ENCODE results near the gene GMEB2. TPM values are rescaled to one million over a fixed set of nuclear protein-coding genes. Genes with fewer than 3 reads are reported as not detected.

Gene GMEB2
- polyA plus RNA-seq, 1 donor: 10.5 TPM

- no peaks in the 10 kb centered on the region for H3K27me3 ChIP-seq (ENCODE audit: control insufficient read depth, insufficient read depth, low read length)
- no peaks in the 10 kb centered on the region for H3K9me3 ChIP-seq (ENCODE audit: control insufficient read depth, low read depth, low read length)
- no peak for DNase-seq
- H3K27ac ChIP-seq (ENCODE audit: low read length): no peak overlapping the region
- H3K4me1 ChIP-seq (ENCODE audit: control insufficient read depth, insufficient read depth, low read length): no peaks in the 10 kb centered on the region
- peaks cover 48% of the 10 kb centered on the region for H3K36me3 ChIP-seq (ENCODE audit: control insufficient read depth, insufficient read depth, low read length)
- WGBS (ENCODE audit: insufficient coverage, low lambda C conversion rate): no CpG with 5 or more reads among the region's 11 CpGs
- H3K4me3 ChIP-seq (ENCODE audit: low read length): no peak overlapping the region
Measured at GRCh38 chr20:63588641-63589041, 38.3 kb downstream of the GMEB2 start.

GRCh38 chr20:63587776-63588591, 38.9 kb downstream of the GMEB2 start:
- WGBS (ENCODE audit: insufficient coverage, low lambda C conversion rate): no CpG with 5 or more reads among the region's 19 CpGs

GRCh38 chr20:63587256-63587655, 39.6 kb downstream of the GMEB2 start:
- Histone ChIP-seq H3K4me3 (ENCODE audit: low read length) (no peak overlapping the region), H3K4me1 (ENCODE audit: control insufficient read depth, insufficient read depth, low read length) (no peaks in the 10 kb centered on the region), H3K9me3 (ENCODE audit: control insufficient read depth, low read depth, low read length) (no peaks in the 10 kb centered on the region), H3K36me3 (ENCODE audit: control insufficient read depth, insufficient read depth, low read length) (peaks cover 36% of the 10 kb centered on the region), H3K27ac (ENCODE audit: low read length) (no peak overlapping the region), H3K27me3 (ENCODE audit: control insufficient read depth, insufficient read depth, low read length) (no peaks in the 10 kb centered on the region)
- DNase-seq: no peak
- no CpG with 5 or more reads among the region's 12 CpGs for WGBS (ENCODE audit: insufficient coverage, low lambda C conversion rate)

More at GRCh38 chr20:63587776-63588591, 38.9 kb downstream of the GMEB2 start:
- Histone ChIP-seq H3K9me3 (ENCODE audit: control insufficient read depth, low read depth, low read length) (no peaks in the 10 kb centered on the region), H3K27me3 (ENCODE audit: control insufficient read depth, insufficient read depth, low read length) (no peaks in the 10 kb centered on the region), H3K27ac (ENCODE audit: low read length) (no peak overlapping the region), H3K4me1 (ENCODE audit: control insufficient read depth, insufficient read depth, low read length) (no peaks in the 10 kb centered on the region), H3K4me3 (ENCODE audit: low read length) (no peak overlapping the region), H3K36me3 (ENCODE audit: control insufficient read depth, insufficient read depth, low read length) (peaks cover 43% of the 10 kb centered on the region)
- no peak for DNase-seq

DNA sequence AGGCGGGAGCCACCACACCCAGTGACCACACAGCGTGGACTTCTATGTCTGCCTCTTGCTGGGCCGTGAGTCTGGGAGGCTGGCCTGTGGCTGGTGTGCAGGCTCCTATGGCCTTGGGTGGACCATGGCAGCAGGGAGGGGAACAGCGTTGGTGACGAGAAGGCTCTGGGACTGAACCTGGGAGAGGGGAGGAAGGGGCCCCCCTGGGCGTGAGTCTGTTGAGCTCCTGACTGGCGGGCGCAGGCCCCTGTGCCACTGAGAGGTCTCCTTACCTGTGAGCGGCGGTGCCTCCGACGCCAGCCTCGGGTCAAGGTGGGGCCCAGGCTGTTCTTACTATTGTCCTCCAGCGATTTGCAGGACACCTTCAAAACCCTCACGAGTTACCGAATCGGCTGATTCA, 40.1 kb downstream of the GMEB2 start:
- H3K4me3 ChIP-seq (ENCODE audit: low read length): no peak overlapping the region
- no peak for DNase-seq
- peaks cover 33% of the 10 kb centered on the region for H3K36me3 ChIP-seq (ENCODE audit: control insufficient read depth, insufficient read depth, low read length)
- H3K4me1 ChIP-seq (ENCODE audit: control insufficient read depth, insufficient read depth, low read length): no peaks in the 10 kb centered on the region
- no peak overlapping the region for H3K27ac ChIP-seq (ENCODE audit: low read length)
- no CpG with 5 or more reads among the region's 17 CpGs for WGBS (ENCODE audit: insufficient coverage, low lambda C conversion rate)
- no peaks in the 10 kb centered on the region for H3K27me3 ChIP-seq (ENCODE audit: control insufficient read depth, insufficient read depth, low read length)
- no peaks in the 10 kb centered on the region for H3K9me3 ChIP-seq (ENCODE audit: control insufficient read depth, low read depth, low read length)

- Histone ChIP-seq H3K4me3 (ENCODE audit: low read length) (no peak overlapping the region), H3K27ac (ENCODE audit: low read length) (no peak overlapping the region), H3K36me3 (ENCODE audit: control insufficient read depth, insufficient read depth, low read length) (peaks cover 33% of the 10 kb centered on the region), H3K4me1 (ENCODE audit: control insufficient read depth, insufficient read depth, low read length) (no peaks in the 10 kb centered on the region), H3K27me3 (ENCODE audit: control insufficient read depth, insufficient read depth, low read length) (peaks cover 5% of the 10 kb centered on the region), H3K9me3 (ENCODE audit: control insufficient read depth, low read depth, low read length) (no peaks in the 10 kb centered on the region)
- no peak for DNase-seq
- no CpG with 5 or more reads among the region's 22 CpGs for WGBS (ENCODE audit: insufficient coverage, low lambda C conversion rate)
Measured at GRCh38 chr20:63585616-63586565, 41.0 kb downstream of the GMEB2 start.

GRCh38 chr20:63582382-63583063, 44.4 kb downstream of the GMEB2 start:
- no peak for DNase-seq
- Histone ChIP-seq H3K4me1 (ENCODE audit: control insufficient read depth, insufficient read depth, low read length) (no peaks in the 10 kb centered on the region), H3K27ac (ENCODE audit: low read length) (no peak overlapping the region), H3K4me3 (ENCODE audit: low read length) (no peak overlapping the region), H3K9me3 (ENCODE audit: control insufficient read depth, low read depth, low read length) (no peaks in the 10 kb centered on the region), H3K27me3 (ENCODE audit: control insufficient read depth, insufficient read depth, low read length) (peaks cover 18% of the 10 kb centered on the region), H3K36me3 (ENCODE audit: control insufficient read depth, insufficient read depth, low read length) (peaks cover 4% of the 10 kb centered on the region)
- WGBS (ENCODE audit: insufficient coverage, low lambda C conversion rate): no CpG with 5 or more reads among the region's 23 CpGs

DNA sequence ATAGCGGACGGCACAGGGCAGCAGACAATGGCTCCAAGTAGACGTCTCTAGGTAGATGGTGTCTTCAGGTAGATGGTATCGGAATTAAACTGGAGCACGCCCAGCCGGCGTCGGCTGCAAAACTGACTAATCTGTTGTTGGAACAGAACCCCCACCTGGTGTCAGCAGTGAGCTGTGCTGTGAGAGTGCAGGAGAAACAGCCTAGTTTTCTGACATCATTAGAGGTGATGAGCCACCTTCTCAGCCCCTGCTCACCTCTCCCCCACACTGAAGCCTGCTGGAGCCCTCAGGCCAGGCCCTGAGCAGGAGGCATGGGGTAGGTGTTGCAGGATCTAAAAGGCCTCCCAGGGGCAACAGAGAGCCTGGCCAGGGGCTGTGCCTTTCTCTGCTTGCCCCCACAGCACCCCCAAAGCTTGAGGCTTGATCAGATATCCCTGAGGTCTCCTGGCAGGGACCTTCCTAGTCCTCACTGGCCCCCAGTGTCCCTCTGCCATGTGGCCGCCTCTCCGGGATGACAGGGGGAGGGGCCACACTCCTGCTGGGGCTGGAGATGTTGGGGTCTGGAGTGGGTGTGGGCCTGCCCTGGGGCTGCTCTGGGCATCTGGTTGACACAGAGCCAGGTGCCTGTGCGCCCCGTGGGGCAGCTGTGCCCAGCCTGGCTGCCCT, 46.0 kb downstream of the GMEB2 start:
- Histone ChIP-seq H3K4me1 (ENCODE audit: control insufficient read depth, insufficient read depth, low read length) (no peaks in the 10 kb centered on the region), H3K27me3 (ENCODE audit: control insufficient read depth, insufficient read depth, low read length) (peaks cover 18% of the 10 kb centered on the region), H3K9me3 (ENCODE audit: control insufficient read depth, low read depth, low read length) (no peaks in the 10 kb centered on the region), H3K36me3 (ENCODE audit: control insufficient read depth, insufficient read depth, low read length) (no peaks in the 10 kb centered on the region), H3K27ac (ENCODE audit: low read length) (no peak overlapping the region), H3K4me3 (ENCODE audit: low read length) (no peak overlapping the region)
- peak in 1 of 2 donors; percentile 23 for DNase-seq
- no CpG with 5 or more reads among the region's 12 CpGs for WGBS (ENCODE audit: insufficient coverage, low lambda C conversion rate)

DNA sequence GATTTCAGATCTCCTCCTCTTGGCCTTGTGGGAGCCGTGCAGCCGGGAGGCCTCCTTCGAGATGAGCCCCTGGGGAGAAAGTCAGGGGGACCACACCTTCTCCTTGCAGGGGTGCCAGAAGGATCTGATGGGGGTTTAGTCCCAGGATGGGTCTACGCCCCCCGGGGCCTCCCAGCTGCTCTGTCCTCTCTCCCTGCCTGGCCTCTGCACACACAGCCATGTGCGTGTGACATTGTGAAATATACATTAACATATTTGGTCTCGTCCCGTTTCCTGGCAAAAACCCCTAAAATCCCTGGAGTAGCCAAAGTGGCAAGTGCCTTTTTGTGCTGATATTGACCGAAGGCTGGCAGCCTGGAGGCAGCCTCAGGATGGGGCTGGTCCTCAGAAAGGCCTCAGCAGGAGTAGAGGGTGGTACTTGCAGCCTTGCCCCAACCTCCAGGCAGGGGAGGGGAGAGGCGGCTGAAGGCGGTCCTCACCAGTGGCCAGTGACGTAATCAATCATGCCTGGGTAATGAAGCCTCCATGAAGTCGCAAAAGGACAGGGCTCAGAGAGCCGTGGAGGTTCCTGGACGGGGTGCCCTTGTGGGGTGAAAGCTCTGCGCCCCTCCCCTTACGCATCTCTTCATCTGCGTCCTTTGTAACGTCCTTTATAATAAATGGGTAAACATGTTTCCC, 47.7 kb downstream of the GMEB2 start:
- Histone ChIP-seq H3K27me3 (ENCODE audit: control insufficient read depth, insufficient read depth, low read length) (peaks cover 21% of the 10 kb centered on the region), H3K27ac (ENCODE audit: low read length) (no peak overlapping the region), H3K4me3 (ENCODE audit: low read length) (no peak overlapping the region), H3K9me3 (ENCODE audit: control insufficient read depth, low read depth, low read length) (no peaks in the 10 kb centered on the region), H3K4me1 (ENCODE audit: control insufficient read depth, insufficient read depth, low read length) (peaks cover 2% of the 10 kb centered on the region), H3K36me3 (ENCODE audit: control insufficient read depth, insufficient read depth, low read length) (no peaks in the 10 kb centered on the region)
- no CpG with 5 or more reads among the region's 19 CpGs for WGBS (ENCODE audit: insufficient coverage, low lambda C conversion rate)
- no peak for DNase-seq

- H3K4me3 ChIP-seq (ENCODE audit: low read length): no peak overlapping the region
- DNase-seq: no peak
- peaks cover 21% of the 10 kb centered on the region for H3K27me3 ChIP-seq (ENCODE audit: control insufficient read depth, insufficient read depth, low read length)
- H3K9me3 ChIP-seq (ENCODE audit: control insufficient read depth, low read depth, low read length): no peaks in the 10 kb centered on the region
- peaks cover 4% of the 10 kb centered on the region for H3K4me1 ChIP-seq (ENCODE audit: control insufficient read depth, insufficient read depth, low read length)
- no peaks in the 10 kb centered on the region for H3K36me3 ChIP-seq (ENCODE audit: control insufficient read depth, insufficient read depth, low read length)
- 60% methylated on average over 1 of the region's 26 CpGs for WGBS (ENCODE audit: insufficient coverage, low lambda C conversion rate)
- H3K27ac ChIP-seq (ENCODE audit: low read length): no peak overlapping the region
Measured at GRCh38 chr20:63578224-63579016, 48.5 kb downstream of the GMEB2 start.

All from large intestine (tissue), 3 donors.